M059J (cell line): ENCODE measurements around the gene ALPI. TPM values are rescaled to one million over a fixed set of nuclear protein-coding genes. Genes with fewer than 3 reads are reported as not detected.
"Not testable (repeated sequence)": the region's sequence is repeated elsewhere in the genome, so short reads cannot be mapped to it uniquely, and the experiment has no call there.

Source experiments
- DNase-seq: peaks from one replicate; pipeline ENCODE4 v3.0.0-alpha.2; 2012; ENCODE audit warnings: low read depth
- total RNA-seq: library from RNA; depleted of rRNA; stranded (reverse); fragments of >200 nt; shearing (Covaris generic); gene quantifications from 2 replicates; pipeline ENCODE4 v1.2.3, GENCODE V29; 2014

The ALPI gene
- total RNA-seq, 1 experiment from 2014 or later: not detected

- not testable (repeated sequence) for DNase-seq
Observed at GRCh38 chr2:232441922-232442321, 14.0 kb upstream of the ALPI start.

DNA sequence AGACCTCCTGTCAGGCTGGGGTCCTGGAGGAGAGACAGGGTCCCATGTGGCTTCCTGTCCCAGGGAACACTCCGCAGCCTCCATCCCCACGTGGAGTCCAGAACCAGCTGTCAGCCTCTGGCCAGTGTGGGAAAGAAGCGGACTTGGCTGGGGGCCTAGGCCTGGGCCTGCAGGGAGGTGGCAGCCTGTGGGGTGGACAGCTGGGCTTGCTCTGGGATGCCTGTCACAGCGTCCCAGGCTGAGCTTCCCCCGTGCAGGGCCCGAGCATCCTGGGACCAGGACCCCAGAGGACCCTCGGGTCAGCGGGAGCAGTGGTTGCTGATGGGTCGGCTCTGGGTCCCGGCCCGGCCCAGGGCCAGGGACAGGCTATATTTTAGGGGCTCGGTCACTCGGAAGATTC, 13.5 kb upstream of the ALPI start:
- DNase-seq: not testable (repeated sequence)

DNA sequence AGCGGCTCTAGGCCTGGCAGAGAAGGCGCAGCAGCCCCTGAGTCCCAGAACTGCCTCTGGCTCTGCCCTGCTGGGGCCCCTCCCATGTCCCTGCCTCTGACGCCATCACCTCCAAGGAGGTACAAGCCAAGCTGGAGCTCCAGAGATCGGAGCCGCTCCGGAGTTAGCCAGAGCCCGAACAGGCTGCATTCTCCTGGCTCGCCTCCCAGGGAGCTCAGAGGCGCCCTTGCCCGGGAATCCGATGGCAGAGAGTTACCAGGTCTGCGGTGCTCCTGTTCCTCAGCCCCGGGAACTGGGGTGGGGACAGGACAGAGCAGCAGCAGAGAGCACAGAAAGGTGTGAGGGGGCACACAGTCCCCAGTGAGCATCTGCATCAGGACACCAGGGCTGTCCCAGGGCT, 12.9 kb upstream of the ALPI start:
- not testable (repeated sequence) for DNase-seq

DNA sequence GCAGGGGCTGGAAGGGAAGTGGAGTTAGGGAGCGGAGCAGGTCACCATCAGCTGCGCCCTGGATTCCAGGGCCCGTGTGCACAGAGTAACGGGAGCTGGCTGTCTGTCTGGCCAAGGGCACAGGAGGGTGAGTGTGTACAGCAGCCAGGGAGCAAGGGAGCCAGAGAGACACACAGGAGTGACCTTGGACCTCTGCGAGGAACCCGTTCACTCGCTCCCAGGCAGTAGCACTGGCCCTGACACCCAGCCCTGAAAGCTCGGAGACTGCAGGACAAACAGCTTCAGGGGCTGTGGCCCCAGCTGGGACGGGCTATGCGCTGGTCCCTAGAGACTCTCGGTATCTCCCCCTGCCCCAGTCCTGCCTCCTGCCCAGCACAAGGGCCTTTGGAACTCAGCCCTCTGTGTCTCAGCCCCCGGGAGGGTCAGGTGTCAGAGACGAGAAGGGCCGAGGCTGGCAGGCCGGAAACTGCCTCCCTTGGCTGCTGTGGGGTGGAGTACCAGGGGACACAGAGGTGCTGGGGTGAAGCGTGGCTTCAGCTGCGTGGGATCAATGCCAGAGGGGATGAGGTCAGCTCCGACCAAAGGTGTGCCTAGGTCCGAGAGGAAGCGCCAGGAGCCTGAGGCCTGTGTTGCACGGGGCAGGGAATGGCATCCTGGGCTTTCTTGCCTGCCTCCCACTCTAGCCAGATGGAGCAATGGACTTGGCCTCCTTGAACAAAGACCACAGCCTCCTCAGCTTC, 12.1 kb upstream of the ALPI start:
- not testable (repeated sequence) for DNase-seq

GRCh38 chr2:232444409-232445148, 11.4 kb upstream of the ALPI start:
- DNase-seq: peak; percentile 51

DNA sequence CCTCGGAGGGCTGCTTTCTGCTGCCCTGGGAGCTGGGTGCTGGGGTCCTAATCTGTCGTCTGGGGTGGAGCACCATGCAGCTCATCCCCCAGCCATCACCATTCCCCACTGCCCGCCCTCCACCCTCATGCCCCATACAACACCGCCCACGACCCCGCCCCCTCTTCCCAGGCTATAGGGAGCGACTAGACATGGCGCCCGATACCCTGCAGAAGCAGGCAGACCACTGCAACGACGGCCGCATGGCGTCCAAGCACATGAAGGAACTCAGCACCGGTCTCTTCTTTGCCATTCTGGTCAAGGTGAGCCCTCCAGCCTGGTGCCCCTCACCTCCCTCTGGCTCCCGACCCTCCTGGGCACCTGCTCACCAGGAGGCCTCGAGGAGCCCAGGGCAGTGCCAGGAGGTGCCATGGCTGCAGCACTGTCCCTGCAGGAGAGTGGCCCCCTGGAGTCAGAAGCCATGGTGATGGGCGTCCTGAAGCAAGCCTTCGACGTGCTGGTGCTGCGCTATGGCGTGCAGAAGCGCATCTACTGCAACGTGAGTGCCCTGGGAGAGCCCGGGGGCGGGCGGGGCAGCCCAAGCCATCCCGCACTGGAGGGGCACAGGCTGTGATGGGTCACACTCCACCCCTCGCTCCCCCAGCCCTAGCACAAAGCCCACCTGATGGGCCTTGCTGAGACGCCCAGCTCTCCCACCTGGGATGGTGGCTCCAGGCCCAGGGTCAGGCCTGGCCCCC, 10.6 kb upstream of the ALPI start:
- DNase-seq: not testable (repeated sequence)

DNA sequence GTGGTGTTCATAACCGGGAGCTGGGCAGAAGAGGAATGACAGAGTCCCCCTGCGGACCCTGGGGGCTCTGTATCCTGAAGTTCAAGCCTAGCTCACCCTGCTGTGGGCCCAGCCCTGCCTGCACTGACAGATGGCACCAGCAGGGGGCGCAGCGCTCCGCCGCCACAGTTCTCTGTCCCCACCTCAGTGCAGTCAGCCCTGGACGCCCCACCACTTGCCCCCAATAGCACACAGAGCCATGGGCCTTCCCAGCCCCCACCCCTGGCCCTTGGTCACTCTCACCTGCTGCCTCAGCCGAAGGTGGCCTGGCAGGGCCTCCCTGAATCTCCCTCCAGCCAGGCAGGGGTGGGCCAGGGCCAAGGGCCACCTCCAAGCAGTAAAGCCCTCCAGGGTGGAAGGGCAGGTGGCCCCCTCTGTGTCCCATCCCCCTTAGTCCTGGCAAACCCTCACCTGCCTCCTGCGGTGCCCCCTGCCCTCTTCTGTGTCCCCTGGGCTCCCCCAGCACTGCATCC, 9.6 kb upstream of the ALPI start:
- DNase-seq: not testable (repeated sequence)

DNA sequence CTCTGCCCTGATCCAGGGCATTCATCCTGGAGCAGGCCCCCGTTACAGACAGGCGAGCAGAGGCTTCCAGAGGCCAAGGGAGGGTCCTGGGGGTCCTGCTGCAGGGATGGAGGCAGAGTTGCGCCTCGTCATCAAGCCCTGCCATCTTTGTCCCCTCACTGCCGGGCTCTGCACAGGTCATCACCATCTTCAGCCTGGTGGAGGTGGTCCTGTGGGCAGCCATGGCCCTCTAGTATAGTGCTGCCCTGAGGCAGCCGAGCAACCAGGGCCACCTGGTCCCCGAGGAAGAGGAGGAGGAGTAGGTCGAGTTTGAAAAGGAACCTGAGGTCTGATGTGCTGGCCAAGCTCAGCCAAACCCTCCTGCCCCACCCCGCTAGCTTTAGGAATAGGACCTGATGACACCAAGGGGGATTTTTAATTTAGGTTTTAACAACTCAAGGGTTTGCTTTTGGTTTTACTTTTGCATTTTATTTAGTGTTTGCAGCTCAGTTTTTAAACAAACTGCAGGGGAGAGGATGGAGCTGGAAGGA, 8.8 kb upstream of the ALPI start:
- DNase-seq: no peak

DNA sequence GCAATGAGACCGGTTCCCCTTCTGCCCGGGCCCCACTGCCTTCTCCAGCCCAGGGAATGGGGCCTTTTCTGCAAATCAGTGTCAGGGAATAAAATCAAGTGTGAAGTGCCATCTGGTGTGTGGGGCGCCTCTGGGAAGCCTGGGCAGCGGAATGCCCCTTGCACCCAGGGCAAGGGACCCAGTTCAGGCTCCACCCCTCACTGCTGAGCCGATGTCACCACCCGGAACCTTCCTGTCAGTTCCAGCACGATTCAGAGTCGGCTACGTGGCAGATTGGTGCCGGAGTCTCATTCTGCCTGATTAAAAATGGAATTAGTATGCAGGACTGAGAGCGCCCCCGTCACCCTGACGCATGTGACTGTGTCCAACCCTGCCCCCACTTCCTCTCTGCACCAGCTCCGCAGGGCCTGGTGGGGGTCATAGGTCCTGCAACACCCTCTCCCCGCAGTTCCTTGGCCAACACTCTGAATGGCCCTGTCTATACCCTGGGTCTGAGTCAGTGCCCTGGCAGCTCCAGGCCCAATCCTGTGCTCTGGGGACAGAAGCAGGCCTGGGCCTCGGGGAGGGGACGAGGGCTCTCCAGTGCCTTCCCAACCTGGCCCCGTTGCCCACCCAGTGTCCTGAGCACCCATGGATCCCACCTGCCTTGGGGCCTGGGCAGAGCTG, 8.2 kb upstream of the ALPI start:
- DNase-seq: no peak

- DNase-seq: no peak
Observed at GRCh38 chr2:232448304-232448690, 7.7 kb upstream of the ALPI start.

GRCh38 chr2:232449964-232450363, 6.0 kb upstream of the ALPI start:
- DNase-seq: no peak

DNA sequence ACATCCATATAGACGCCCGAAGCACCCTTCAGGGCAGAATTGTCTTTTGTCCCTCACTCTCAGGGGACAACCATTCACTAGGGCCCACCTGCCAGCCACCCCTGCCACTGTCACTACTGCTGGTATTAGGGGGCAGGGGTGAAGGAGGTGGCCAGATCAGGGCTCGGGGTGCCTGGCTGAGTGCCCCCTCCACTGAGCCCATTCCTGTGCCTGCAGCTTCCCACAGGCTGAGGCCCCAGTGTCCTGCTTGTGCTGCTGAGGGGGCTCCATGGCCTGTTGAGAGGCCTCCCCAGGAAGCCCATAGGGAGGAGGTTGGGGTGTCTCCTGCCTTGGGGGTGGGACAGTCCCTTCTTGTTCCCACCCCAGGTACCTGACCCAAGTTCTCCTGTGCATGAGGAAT, 4.3 kb upstream of the ALPI start:
- DNase-seq: not testable (repeated sequence)

DNA sequence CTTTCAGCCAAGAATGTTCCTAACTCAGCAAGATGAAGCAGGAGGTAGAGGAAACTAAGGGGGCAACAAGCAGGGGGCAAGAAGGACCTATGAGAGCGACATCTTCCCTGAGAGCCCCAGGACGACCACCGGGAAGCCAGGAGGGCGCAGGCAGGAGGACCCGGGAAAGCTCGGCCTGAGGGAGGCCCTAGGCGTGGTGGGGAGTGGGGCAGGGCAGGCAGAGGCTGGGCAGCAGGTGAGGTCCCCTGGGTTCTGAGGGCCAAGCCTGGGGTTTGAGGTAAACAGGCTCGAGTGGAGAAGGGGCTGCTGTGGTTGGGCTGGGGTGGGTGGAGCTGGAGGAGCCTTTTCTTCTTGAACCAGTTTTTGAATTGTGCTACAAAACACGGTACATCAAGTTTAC, 1.3 kb upstream of the ALPI start:
- DNase-seq: no peak

- no peak for DNase-seq
Observed at GRCh38 chr2:232456296-232457120, 555 bp downstream of the ALPI start.

- no peak for DNase-seq
Observed at GRCh38 chr2:232457121-232458011, 1.4 kb downstream of the ALPI start.

GRCh38 chr2:232458051-232458660, 2.2 kb downstream of the ALPI start:
- no peak for DNase-seq

DNA sequence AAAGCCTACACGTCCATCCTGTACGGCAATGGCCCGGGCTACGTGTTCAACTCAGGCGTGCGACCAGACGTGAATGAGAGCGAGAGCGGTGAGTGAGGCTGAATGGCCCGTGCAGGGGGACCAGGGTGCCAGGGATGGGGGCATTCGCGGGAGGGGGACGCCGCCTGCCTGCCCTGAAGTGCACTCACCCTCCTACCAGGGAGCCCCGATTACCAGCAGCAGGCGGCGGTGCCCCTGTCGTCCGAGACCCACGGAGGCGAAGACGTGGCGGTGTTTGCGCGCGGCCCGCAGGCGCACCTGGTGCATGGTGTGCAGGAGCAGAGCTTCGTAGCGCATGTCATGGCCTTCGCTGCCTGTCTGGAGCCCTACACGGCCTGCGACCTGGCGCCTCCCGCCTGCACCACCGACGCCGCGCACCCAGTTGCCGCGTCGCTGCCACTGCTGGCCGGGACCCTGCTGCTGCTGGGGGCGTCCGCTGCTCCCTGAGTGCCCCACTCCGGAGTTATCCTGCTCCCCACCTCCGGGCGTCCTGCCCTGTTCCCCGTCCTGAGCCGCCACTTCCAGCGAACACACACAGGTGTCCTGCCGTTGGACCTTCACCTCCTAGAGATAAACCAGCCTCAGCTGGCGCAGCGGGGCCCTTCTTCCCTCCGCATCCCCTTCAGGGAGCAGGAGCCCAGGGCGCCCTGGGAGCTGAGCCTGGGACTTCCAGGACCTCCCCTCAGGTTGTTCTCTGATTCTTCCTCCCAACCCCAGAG, 2.9 kb downstream of the ALPI start:
- no peak for DNase-seq

DNA sequence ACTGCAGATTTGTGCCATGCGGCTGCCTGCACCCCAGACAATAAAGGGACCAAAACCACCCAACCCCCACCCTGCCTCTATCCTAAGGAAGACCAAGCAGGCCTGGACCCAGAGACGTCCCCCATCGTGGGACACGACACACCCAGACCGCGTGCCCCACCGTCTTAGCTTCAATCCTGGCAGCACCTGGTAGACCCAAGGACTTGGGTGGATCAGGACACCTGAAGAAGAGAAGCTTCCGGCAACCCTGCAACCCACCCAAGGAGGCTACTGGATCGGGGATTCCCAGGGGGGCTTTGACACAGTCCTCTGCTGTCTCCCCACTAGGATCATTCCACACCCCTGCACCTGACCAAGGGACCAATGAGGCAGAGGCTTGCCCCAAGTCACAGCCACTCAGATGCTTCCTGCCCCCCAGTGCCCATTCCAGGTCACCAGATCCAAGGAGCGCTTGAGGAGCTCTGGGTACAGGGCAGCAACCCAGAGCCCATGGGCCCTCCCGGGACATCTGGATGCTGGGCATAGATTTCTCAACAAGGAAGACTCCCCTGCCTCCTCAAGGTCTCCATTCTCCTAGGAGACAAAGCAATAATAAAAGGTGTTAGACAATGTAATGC, 3.6 kb downstream of the ALPI start:
- DNase-seq: no peak
